HG03025 (cell line): ENCODE results near the gene CLDN22.

ENCODE experiments used
- ATAC-seq: cut with Tn5 transposase; IDR thresholded peaks from one replicate; pipeline ENCODE4 v1.9.1; 2021; ENCODE audit warnings: mild to moderate bottlenecking, moderate library complexity; ENCODE audit not compliant: unreplicated experiment, low FRiP score

Gene CLDN22

DNA sequence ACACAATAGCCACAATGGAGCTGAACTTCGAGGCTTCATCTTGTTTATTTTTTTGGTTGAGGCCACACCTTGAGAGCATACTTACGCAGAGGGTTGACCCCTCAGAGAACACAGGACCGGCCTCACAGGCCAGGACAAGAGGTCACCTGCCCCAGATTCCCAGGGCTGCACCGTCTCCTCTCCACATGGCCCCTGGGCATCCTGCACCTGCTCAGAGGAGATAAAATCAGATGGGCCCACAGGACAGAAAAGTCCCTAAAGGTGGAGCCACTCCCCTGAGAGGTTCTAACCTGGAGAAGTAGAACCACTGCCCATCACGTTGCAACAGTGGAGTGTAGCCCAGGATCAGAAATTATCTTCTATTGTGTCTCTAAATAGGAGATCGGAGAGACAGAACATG lies 3.2 kb upstream of the CLDN22 start:
- no peak for ATAC-seq

DNA sequence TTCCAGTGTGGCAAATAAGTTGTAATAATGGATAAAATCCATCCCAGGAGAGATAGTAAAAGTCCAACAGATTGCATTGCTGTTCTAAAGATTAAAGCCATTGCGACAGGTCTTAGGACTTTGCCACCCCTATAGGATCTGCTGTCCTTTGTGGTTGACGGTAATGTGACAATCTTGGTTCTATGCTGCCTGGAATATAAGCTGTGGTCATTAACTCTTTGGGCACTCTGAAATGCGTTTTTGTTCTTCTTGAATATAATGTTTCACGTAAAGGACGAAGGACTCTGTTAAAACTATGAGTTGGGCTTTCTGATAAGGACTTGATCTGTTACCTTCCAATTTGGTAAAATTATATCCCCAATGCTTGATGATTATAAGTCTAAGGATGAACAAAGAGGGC lies 2.2 kb upstream of the CLDN22 start, which contains the start of gene CLDN24:
TSS of gene CLDN24 (minus strand) at position 101 of the 400 bp plus-strand sequence. CDS start at position 101, 0 bp downstream.
- ATAC-seq: no peak

DNA sequence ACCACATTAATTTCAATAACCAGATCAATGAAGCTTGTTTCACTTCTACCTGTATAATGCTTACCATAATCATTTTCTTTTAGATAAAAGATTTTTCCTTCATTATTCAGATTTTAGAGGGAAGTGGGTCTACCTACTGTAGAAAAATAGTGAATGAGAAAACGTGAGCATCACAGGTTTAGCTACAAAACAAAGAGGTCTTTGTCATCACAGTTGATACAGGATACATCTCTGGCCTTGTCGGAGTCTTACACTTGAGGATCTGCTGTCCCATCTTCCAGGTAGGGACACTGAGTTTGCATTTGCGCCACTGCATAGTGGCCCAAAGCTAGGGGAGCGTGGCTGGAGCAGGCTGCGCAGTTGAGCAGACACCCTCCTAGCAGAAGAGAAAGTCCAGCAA lies 1.4 kb upstream of the CLDN22 start:
- ATAC-seq: no peak

- no peak for ATAC-seq
These were observed 1.0 kb upstream of the CLDN22 start for GRCh38 chr4:183321079-183321478.

DNA sequence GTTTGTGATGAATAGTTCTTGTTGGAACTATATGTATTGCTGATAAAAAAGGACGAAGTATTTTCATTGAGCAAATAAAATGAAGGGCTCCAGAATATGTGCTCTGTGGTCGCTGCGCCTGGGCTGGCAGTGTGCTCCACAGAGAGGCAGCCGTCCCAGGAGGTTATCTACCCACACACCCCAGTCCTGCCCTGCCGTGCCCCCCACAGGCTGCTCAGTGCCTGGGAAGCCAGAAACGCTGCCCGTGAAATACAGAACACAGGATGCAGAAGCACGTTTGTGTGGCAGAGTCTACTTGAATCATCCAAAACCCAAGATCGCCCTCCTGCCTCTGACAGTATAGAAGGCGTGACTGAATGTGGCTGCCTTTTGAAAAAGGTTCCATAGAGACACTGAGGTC lies 1.4 kb downstream of the CLDN22 start:
- no peak for ATAC-seq

DNA sequence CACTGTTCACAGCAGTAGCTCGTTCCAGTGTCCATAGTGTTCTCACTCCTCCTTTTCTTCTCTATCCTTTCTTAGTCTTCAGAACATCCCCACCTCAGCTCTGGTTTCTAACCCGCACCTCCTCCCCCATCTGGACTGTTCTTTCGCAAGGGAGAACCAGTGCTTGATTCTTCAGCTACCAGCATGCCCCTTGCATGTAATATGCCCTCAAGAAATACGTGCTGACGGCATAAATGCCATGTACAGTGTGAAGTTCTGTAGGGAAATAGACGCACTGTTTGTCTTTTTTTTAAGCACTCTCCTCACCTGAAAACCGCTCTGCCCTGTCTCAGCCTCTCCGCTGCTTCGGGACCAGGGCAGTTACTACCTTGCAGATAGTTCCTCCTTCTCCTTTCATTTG lies 5.3 kb downstream of the CLDN22 start:
- no peak for ATAC-seq

GRCh38 chr4:183314336-183314735 lies 5.7 kb downstream of the CLDN22 start:
- no peak for ATAC-seq

DNA sequence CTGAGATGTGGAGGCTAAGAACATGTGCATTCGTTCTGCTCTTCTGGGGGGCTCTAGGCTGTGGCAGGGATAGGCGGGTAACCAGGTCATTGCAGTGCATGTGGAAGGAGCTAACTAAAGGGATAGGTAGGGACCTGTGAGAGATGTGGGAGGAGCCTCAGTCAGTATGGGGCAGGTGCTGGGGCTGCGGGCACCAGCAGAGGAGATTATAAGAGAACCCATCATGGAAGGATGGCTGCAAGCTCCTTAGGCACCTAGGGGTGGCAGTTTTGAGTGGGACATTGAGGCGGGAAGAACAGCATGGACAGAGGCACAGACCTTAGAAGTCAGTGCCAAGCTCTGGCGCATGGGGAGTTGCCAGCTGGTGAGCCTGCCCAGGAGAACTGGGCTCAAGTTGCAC lies 7.2 kb downstream of the CLDN22 start:
- ATAC-seq: no peak

- ATAC-seq: no peak
These were observed 13.3 kb downstream of the CLDN22 start for GRCh38 chr4:183306811-183307210.

DNA sequence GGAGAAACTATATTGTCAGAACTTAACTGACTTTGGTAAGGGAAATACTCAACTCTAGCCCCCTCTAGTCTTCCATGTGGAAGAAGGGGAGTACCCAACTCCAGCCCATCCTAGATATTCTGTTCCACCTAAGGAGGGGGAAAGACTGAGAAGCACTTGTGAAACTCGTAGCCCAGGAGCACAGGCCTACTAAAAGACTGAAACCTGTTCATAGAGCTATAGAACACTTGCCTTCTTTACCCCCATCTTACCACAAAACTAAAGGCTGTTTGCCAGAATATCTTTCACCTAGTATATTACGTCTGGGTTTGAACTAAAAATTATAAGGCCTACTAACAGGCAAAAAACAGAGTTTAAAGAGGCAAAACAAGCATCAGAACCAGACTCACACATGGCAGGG lies 15.5 kb downstream of the CLDN22 start:
- peak; percentile 47 for ATAC-seq

- ATAC-seq: peak; percentile 85
These were observed 16.0 kb downstream of the CLDN22 start for GRCh38 chr4:183304067-183304466.

- no peak for ATAC-seq
These were observed 16.8 kb downstream of the CLDN22 start for GRCh38 chr4:183303301-183303700.

DNA sequence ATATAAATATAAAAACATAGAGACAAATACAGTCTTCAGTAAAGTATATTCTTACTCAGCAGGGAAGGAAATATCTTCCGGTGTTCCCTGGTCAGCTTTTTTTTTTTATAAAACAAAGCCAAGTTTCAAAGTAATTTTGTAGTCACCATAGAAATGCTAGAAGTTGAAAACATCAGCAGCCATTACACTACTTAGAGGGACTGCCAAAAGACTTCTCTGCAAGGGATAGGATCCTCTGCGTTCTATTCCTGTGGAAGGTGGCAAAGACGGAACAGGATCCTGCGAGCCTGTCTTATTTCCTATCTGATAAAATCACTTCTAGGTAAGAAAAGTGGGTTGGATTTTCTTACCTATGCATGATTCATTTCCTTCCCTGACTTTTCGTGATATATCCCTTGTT lies 19.4 kb downstream of the CLDN22 start:
- ATAC-seq: no peak

DNA sequence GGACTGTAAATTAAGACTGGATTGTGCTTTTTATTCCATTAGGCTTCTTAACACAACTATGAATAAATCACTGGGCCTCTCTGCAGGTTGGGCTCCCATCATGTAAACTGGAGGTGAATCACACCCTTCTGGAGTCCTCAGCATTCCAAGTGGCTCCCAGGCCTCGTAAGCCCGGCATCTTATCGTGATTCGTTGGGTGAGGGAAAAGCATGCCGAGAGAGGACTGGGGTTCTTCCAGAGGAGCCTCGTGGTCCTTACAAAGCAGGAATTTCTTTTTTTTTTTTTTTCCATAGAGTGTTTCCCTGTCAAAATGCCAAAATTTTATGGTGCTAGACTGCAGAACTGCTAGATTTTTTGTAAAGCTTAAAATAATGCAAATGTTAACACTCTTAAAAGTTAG lies 20.0 kb downstream of the CLDN22 start:
- ATAC-seq: no peak

- no peak for ATAC-seq
These were observed 20.6 kb downstream of the CLDN22 start for GRCh38 chr4:183299464-183299863.

DNA sequence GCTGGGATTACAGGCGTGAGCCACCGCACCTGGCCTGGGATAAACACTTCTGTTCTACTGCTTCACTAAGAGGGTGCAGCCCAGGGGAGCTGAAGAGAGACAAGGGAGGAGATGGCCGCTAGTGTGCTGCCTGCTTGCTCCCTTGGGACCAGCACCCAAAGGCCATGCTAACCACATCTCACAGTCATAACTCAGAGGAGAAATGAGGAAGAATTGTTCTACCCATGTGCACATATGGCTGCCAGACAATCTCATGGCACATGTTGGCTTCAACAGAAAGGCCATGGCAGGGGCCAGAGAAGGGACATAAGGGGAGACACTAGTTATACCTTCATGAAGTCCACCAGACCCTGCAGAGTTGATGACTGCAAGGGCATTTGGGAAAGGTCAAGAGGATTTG lies 22.4 kb downstream of the CLDN22 start:
- peak; percentile 59 for ATAC-seq

- ATAC-seq: no peak
These were observed 24.4 kb downstream of the CLDN22 start for GRCh38 chr4:183295711-183296110.

DNA sequence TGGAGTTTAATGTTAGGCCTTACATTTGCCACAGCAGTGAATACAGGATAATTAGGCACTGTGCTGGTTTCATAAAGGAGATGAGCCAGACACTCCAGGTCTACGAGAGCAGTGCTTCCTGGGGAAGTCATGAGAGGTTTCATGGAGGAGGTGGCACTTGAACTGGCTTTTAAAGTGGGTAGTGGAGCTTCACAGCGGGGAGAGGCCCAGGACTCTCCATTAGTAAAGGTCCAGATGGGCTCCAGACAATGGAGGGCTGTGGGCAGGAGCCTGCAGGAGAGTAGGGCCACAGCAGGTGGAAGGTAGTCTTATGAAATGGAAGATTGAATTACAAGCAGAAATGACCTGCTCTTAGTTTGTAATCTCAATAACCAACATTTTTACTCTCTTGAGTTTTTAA lies 29.0 kb downstream of the CLDN22 start:
- ATAC-seq: no peak

DNA sequence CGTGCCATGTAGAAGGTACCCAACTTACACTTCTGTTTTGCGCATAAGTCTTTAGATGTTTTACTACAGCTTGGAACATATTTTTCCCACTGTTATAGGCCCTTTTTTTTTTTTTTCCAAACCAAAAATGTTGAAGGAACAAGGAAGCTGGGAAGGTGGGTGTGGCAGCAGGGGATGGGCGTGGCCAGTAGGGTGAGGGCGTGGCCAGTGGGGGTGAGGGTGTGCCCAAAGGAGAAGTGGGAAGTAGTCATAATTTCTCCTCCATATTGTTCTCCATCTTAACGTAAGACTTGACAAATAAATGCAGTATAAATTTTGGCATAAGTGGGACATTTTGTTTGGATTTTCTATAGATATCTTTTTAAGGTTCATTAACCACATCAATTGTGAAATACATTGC lies 30.4 kb downstream of the CLDN22 start:
- no peak for ATAC-seq

- ATAC-seq: no peak
These were observed 31.1 kb downstream of the CLDN22 start for GRCh38 chr4:183288955-183289354.

GRCh38 chr4:183287677-183288076 lies 32.4 kb downstream of the CLDN22 start:
- ATAC-seq: peak; percentile 65

DNA sequence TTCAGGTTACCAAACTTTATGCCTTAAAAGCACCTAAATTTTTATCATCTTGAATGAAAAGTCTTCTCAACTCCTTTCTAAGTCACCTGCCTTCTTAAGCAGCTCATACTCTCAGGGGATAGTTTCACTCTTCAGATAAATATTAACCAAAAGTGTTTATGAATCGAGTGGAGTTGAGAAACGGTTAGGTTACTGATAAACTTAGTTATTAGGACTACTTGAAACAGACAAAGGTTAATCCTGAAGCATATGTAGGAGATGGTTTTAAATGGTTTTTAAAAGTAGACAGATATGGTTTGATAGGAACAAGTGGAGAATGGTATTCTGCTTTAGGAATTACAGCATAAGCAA lies 32.8 kb downstream of the CLDN22 start:
- ATAC-seq: peak; percentile 69

- ATAC-seq: no peak
These were observed 33.3 kb downstream of the CLDN22 start for GRCh38 chr4:183286590-183287308.
